Right lobe of liver (tissue), 6 donors: Measurements from ENCODE around the gene NYAP2. TPM values are rescaled to one million over a fixed set of nuclear protein-coding genes. Genes with fewer than 3 reads are reported as not detected.

Source experiments
- ATAC-seq, 4 donors: fragments of 200-7000 bp; cut with Tn5 transposase; one replicate each; pipeline ENCODE4 v1.9.1; 2020; ENCODE audit warnings: mild to moderate bottlenecking in 4 of 4, moderate library complexity in 4 of 4
- DNase-seq, 3 donors: peaks; one replicate each; pipeline ENCODE4 v3.0.0-alpha.2; 2020
- H3K27ac ChIP-seq, 3 donors: fragments of 200-600 bp; one replicate each; pipeline ENCODE4 v1.8.0; 2022
- H3K27me3 ChIP-seq, 2 donors: fragments of 200-600 bp; one replicate each; pipeline ENCODE4 v1.8.0; 2022
- H3K36me3 ChIP-seq, 4 donors: fragments of 200-600 bp; sonication (generic) in 1 of 4; one replicate each; pipeline versions ENCODE4 v1.5.1 to v1.8.0; 2017 to 2022; ENCODE audit warnings: control low read depth in 1 of 4
- H3K4me1 ChIP-seq, 4 donors: fragments of 200-600 bp; sonication (generic) in 1 of 4; one replicate each; pipeline versions ENCODE4 v1.5.1 to v1.8.0; 2017 to 2022; ENCODE audit warnings: control low read depth in 1 of 4
- H3K4me3 ChIP-seq, 3 donors: fragments of 200-600 bp; one replicate each; pipeline ENCODE4 v1.8.0; 2022
- H3K9me3 ChIP-seq, 4 donors: fragments of 200-600 bp; sonication (generic) in 1 of 4; one replicate each; pipeline versions ENCODE4 v1.5.1 to v1.8.0; 2017 to 2022; ENCODE audit warnings: control low read depth in 1 of 4
- CTCF ChIP-seq, 4 donors: fragments of 200-600 bp in 3 of 4; fragments of 450-650 bp in 1 of 4; IDR thresholded peaks; one replicate each; pipeline versions ENCODE4 v1.5.1 to v1.8.0; 2016 to 2022; ENCODE audit warnings: antibody characterized with exemption in 4 of 4, mild to moderate bottlenecking in 2 of 4
- POLR2A ChIP-seq: fragments of 450-650 bp; IDR thresholded peaks from one replicate; pipeline ENCODE4 v1.6.1; 2017; ENCODE audit warnings: antibody characterized with exemption, mild to moderate bottlenecking
- WGBS: methylation state at CpG from one replicate; pipeline ENCODE4 v1.1.6; 2018; ENCODE audit warnings: low coverage, low lambda C conversion rate; ENCODE audit not compliant: insufficient coverage; ENCODE audit errors: missing lambda C conversion rate; 5-methylcytosine and 5-hydroxymethylcytosine counted together
- intact Hi-C, 2 donors: fragments of 100-400 bp; cut with DNase I; formaldehyde crosslinking; loops; one replicate each; pipeline versions ENCODE4 v1.11.2 to v1.14.1; 2022
- total RNA-seq, 6 experiments: library from RNA; depleted of rRNA in 2 of 6; stranded (reverse); fragments of >200 nt in 2 of 6; fragmentation: NEBNext Ultra II Directional in 3 of 6; extraction: Animal tissue kit (Norgen Biotek cat#: 25700) in 3 of 6; gene quantifications; one replicate each; pipeline versions ENCODE4 v1.1.0 to v1.2.4, GENCODE V29; 2016 to 2023
- donor health status: DM: no; HTN: yes; CAD: no.
- donor health status: DM: no; HTN: no; CAD: no.
- donor health status: DM: no; HTN: no; CAD: no.
- donor health status: DM: no; HTN: yes; CAD: no.
- donor health status: DM: no; HTN: yes; CAD: no.

Gene NYAP2
- total RNA-seq, 6 experiments from 2014 or later = not detected

- H3K27ac ChIP-seq = no peak overlapping the region
- no peak for DNase-seq
- TF ChIP-seq POLR2A = no peak
- no peak for TF ChIP-seq CTCF (IDR thresholded peaks at IDR 0.05)
- H3K36me3 ChIP-seq = no peaks in the 10 kb centered on the region
- H3K4me3 ChIP-seq = no peak overlapping the region
- H3K4me1 ChIP-seq = no peaks in the 10 kb centered on the region
- intact Hi-C loops = no loop called here
- no peak for ATAC-seq
- H3K27me3 ChIP-seq = peaks cover 0 to 14% of the 10 kb centered on the region in 2 donors
- H3K9me3 ChIP-seq = no peaks in the 10 kb centered on the region
- WGBS = 14% methylated on average over 1 of the region's 1 CpG
Measured at GRCh38 chr2:225457482-225457881, 58.0 kb downstream of the NYAP2 start.

DNA sequence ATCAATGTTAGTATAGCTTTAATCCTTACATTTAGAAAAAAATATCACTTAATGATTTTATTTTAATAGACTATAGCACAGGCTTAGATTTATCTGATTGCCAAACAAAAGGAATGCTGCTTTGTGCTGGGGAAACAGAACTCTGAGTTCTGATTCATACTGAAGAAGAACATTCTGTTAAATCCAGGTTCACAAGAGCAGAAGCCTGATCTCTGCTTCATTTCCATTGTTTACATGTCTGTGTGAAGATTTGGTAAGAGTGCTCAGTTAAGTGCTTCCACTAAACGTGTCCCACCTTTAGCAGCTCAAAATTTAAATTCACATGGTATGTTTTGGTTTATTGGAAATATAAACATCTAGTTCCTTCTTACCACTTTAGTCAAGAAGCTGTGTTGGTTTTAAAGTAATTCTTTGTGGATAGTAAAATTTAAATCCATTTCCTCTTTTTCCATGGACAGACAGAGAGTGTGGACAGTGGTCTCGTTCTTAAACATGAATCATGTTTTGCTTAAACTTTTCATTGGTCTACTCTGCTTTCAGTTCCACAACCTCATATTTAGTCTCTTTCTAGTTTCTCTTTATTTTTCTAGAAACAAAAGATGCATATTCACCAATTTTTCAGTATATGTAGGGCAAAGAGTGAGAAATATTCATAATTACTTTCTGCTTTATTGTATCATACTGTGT is 59.1 kb downstream of the NYAP2 start:
- Histone ChIP-seq H3K9me3 (no peaks in the 10 kb centered on the region), H3K4me3 (no peak overlapping the region), H3K4me1 (no peaks in the 10 kb centered on the region), H3K36me3 (no peaks in the 10 kb centered on the region), H3K27me3 (peaks cover 0 to 14% of the 10 kb centered on the region in 2 donors), H3K27ac (no peak overlapping the region)
- intact Hi-C loops = no loop called here
- 23% methylated on average over 2 of the region's 2 CpGs for WGBS
- DNase-seq = no peak
- ATAC-seq = no peak
- TF ChIP-seq POLR2A (no peak), CTCF (IDR thresholded peaks at IDR 0.05) (no peak)

GRCh38 chr2:225462417-225462816 is 62.9 kb downstream of the NYAP2 start:
- DNase-seq (no peak), ATAC-seq (no peak)
- no peak overlapping the region for H3K27ac ChIP-seq
- no peak overlapping the region for H3K4me3 ChIP-seq
- intact Hi-C loops = no loop called here
- peaks cover 0 to 14% of the 10 kb centered on the region in 2 donors for H3K27me3 ChIP-seq
- TF ChIP-seq CTCF (IDR thresholded peaks at IDR 0.05) (no peak), POLR2A (no peak)
- 48% methylated on average over 2 of the region's 2 CpGs for WGBS
- no peaks in the 10 kb centered on the region for H3K4me1 ChIP-seq
- H3K36me3 ChIP-seq = no peaks in the 10 kb centered on the region
- no peaks in the 10 kb centered on the region for H3K9me3 ChIP-seq

- Histone ChIP-seq H3K27me3 (peaks cover 0 to 14% of the 10 kb centered on the region in 2 donors), H3K4me1 (no peaks in the 10 kb centered on the region), H3K27ac (no peak overlapping the region), H3K9me3 (no peaks in the 10 kb centered on the region), H3K4me3 (no peak overlapping the region), H3K36me3 (no peaks in the 10 kb centered on the region)
- TF ChIP-seq CTCF (IDR thresholded peaks at IDR 0.05) (no peak), POLR2A (no peak)
- intact Hi-C loops = no loop called here
- ATAC-seq (no peak), DNase-seq (no peak)
Measured at GRCh38 chr2:225462945-225463344, 63.4 kb downstream of the NYAP2 start.

DNA sequence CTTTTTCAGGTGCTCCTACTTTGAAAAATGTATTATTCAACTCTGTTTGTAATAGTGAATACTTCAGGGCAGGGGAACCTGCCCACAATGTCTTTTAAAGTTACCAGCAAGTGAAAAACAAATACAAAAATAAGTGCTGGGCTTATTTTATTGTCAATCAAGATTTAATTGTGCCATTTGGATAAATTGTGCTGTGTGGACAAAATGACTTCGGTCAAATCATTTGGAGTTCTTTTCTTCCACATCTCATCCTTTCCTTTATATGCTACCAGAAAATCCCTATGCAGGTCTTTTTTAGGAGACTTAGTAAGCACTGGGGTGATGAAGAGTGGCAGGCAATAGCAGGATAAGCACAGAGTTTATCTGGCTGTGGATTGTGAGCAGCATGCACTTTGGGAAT is 63.9 kb downstream of the NYAP2 start:
- Histone ChIP-seq H3K27ac (no peak overlapping the region), H3K27me3 (peaks cover 0 to 14% of the 10 kb centered on the region in 2 donors), H3K4me3 (no peak overlapping the region), H3K36me3 (no peaks in the 10 kb centered on the region), H3K4me1 (no peaks in the 10 kb centered on the region), H3K9me3 (no peaks in the 10 kb centered on the region)
- no peak for DNase-seq
- TF ChIP-seq CTCF (IDR thresholded peaks at IDR 0.05) (no peak), POLR2A (no peak)
- no peak for ATAC-seq
- WGBS = 92% methylated on average over 1 of the region's 1 CpG
- intact Hi-C loops = no loop called here
